ENCODE data around the gene DIAPH2.

- TF ChIP-seq CTCF (IDR thresholded peaks at IDR 0.05) (no peak), POLR2AphosphoS5 (IDR thresholded peaks at IDR 0.05) (no peak)
Observed at GRCh38 chrX:96752781-96753180, 68.1 kb downstream of the DIAPH2 start.
